Heart left ventricle (tissue), 16 donors: Measurements from ENCODE around the gene MRPL38. TPM values are rescaled to one million over a fixed set of nuclear protein-coding genes. Genes with fewer than 3 reads are reported as not detected.
A peak's percentile ranks its signal among the peaks of the same experiment; 100 is the strongest.

Source experiments
- ATAC-seq, 4 donors: fragments of 200-7000 bp; cut with Tn5 transposase; one replicate each; pipeline ENCODE4 v1.9.1; 2020 to 2022; ENCODE audit warnings: moderate library complexity in 4 of 4, mild to moderate bottlenecking in 3 of 4, moderate number of reproducible peaks in 1 of 4
- DNase-seq, 5 donors: peaks; one replicate each; pipeline ENCODE4 v3.0.0-alpha.2; 2020
- H3K27ac ChIP-seq, 12 donors: fragments of 200-600 bp; sonication (generic) in 4 of 12; one replicate each; pipeline versions ENCODE4 v1.5.0 to v1.8.0; 2016 to 2022; ENCODE audit warnings: mild to moderate bottlenecking in 2 of 12
- H3K27me3 ChIP-seq, 9 donors: fragments of 200-600 bp; sonication (generic) in 2 of 9; one replicate each; pipeline versions ENCODE4 v1.5.1 to v1.8.0; 2016 to 2022; ENCODE audit warnings: mild to moderate bottlenecking in 3 of 9
- H3K36me3 ChIP-seq, 9 donors: fragments of 200-600 bp; sonication (generic) in 2 of 9; one replicate each; pipeline versions ENCODE4 v1.5.0 to v1.8.0; 2018 to 2022; ENCODE audit warnings: mild to moderate bottlenecking in 2 of 9
- H3K4me1 ChIP-seq, 12 donors: fragments of 200-600 bp; sonication (generic) in 4 of 12; one replicate each; pipeline versions ENCODE4 v1.5.0 to v1.8.0; 2016 to 2022; ENCODE audit warnings: mild to moderate bottlenecking in 3 of 12
- H3K4me3 ChIP-seq, 12 donors: fragments of 200-600 bp; sonication (generic) in 4 of 12; one replicate each; pipeline versions ENCODE4 v1.5.0 to v1.8.0; 2017 to 2022; ENCODE audit warnings: mild to moderate bottlenecking in 9 of 12, moderate library complexity in 4 of 12
- H3K9me3 ChIP-seq, 12 donors: fragments of 200-600 bp; sonication (generic) in 4 of 12; one replicate each; pipeline versions ENCODE4 v1.5.0 to v1.8.0; 2016 to 2022; ENCODE audit warnings: mild to moderate bottlenecking in 1 of 12
- CTCF ChIP-seq, 12 donors: fragments of 200-600 bp; sonication (generic) in 4 of 12; IDR thresholded peaks; one replicate each; pipeline versions ENCODE4 v1.5.0 to v1.8.0; 2018 to 2022; ENCODE audit warnings: antibody characterized with exemption in 12 of 12, mild to moderate bottlenecking in 5 of 12
- POLR2A ChIP-seq, 2 donors: fragments of 450-650 bp; IDR thresholded peaks; one replicate each; pipeline ENCODE4 v1.6.1; 2017; ENCODE audit warnings: antibody characterized with exemption in 2 of 2, mild to moderate bottlenecking in 2 of 2, moderate library complexity in 2 of 2
- WGBS, 4 donors: extraction: QIAGEN DNeasy Blood & Tissue Kit in 2 of 4; methylation state at CpG; one replicate each; pipeline versions ENCODE4 v1.1.5 to v1.1.7; 2013 to 2018; 5-methylcytosine and 5-hydroxymethylcytosine counted together
- intact Hi-C, 10 donors: fragments of 100-400 bp; cut with DNase I; formaldehyde crosslinking; loops; one replicate each; pipeline versions ENCODE4 v1.11.1 to v1.14.2; 2022
- long read RNA-seq, 3 donors: library from polyadenylated mRNA; unstranded; transcript quantifications; one replicate each; pipeline ENCODE4 v2.0.0, GENCODE V29; 2020 to 2021
- polyA plus RNA-seq, 2 donors: library from polyadenylated mRNA; stranded (reverse); fragments of 200-250 nt; gene quantifications; one replicate each; pipeline ENCODE4 v1.2.3, GENCODE V29; 2013
- total RNA-seq, 9 donors: library from RNA; depleted of rRNA in 2 of 9; stranded (reverse); fragments of >200 nt in 2 of 9; fragmentation: NEBNext Ultra II Directional in 3 of 9; extraction: Animal tissue kit (Norgen Biotek cat#: 25700) in 3 of 9; gene quantifications; one replicate each; pipeline versions ENCODE4 v1.1.0 to v1.2.4, GENCODE V29; 2016 to 2023
- donor health status: ischemic (EF 13 %, LVEDD 7.1; RV severe dilation, severe dysfunction).
- donor health status: healthy with polysubstance abuse.
- donor health status: DM: no; HTN: yes; CAD: no.
- donor health status: DM: no; HTN: no; CAD: no.
- donor health status: ischemic (EF 25% LVEDD 6.9; RV normal size, moderate dysfunction).
- donor health status: ischemic (EF 25% LVEDD 5.7; RV mildly dilated, moderate dysfunction).
- donor health status: healthy.
- donor health status: DM: yes; HTN: yes; CAD: no.
- donor health status: ischemic (EF 35%, LVEDD 5.7; RV mildly dilated, moderate dysfunction).
- donor health status: nonischemic (EF 11% LVEDD 7.7; RV severe dilation, severe dysfunction).
- donor health status: DM: yes; HTN: yes; CAD: no.
- donor health status: PGD.
- donor health status: ischemic (EF 29% LVEDD 5.4; RV normal size, mild dysfunction).
- donor health status: nonischemic (EF 23%, LVEDD 6.1; RV moderate dilation, normal function).

The MRPL38 gene
- total RNA-seq (100 to 1,000 TPM in 5 of 9 donors, 10 to 100 TPM in 4; 54.8 to 126 (median 106) TPM), polyA plus RNA-seq (100 to 1,000 TPM in 1 of 2 donors, 10 to 100 TPM in 1; 79.7 to 111 TPM)
- long read RNA-seq, donor 1, transcript MRPL38-201 (9 exons, 1,888 nt), result major isoform, 209 of 224 reads
- long read RNA-seq, donor 1, partial matches to known transcripts, result 3 of 224 reads
- long read RNA-seq, donor 1, other reads (novel, unspliced or antisense), result 12 of 224 reads
- long read RNA-seq, donor 2, transcript MRPL38-201 (9 exons, 1,888 nt), result major isoform, 810 of 851 reads
- long read RNA-seq, donor 2, partial matches to known transcripts, result 19 of 851 reads
- long read RNA-seq, donor 2, other reads (novel, unspliced or antisense), result 19 of 851 reads
- long read RNA-seq, donor 3, transcript MRPL38-201 (9 exons, 1,888 nt), result major isoform, 142 of 150 reads
- long read RNA-seq, donor 3, partial matches to known transcripts, result 1 of 150 reads
- long read RNA-seq, donor 3, other reads (novel, unspliced or antisense), result 7 of 150 reads

GRCh38 chr17:75904749-75905521, at the start of gene MRPL38:
TSS of gene MRPL38 (minus strand) at chr17:75904884. CDS start at chr17:75904875, 9 bp downstream.
- ATAC-seq, result peak; percentile 91 to 96 (median 94)
- Histone ChIP-seq H3K27me3 (no peaks in the 10 kb centered on the region), H3K4me1 (peaks cover 0 to 32% (median 11%) of the 10 kb centered on the region in 12 donors), H3K4me3 (peak within 1 kb of the TSS; percentile 62 to 95 (median 90)), H3K27ac (peak within 1 kb of the TSS; percentile 82 to 96 (median 92)), H3K9me3 (no peaks in the 10 kb centered on the region), H3K36me3 (peaks cover 0 to 36% (median 31%) of the 10 kb centered on the region in 9 donors)
- intact Hi-C loops, result loop anchor here in 8 of 10 donors (1.0 to 10.0 kb wide), 6 partner anchors 37 to 370 kb away; partner anchors contain the start of genes ACOX1 (in 2 of the 8), TEN1 (in 2 of the 8), FBF1 (in 1 of the 8) and WBP2 (in 1 of the 8)
- DNase-seq, result peak; percentile 91 to 96 (median 94)
- WGBS, 4 donors, result 3 to 17% (median 5%) methylated on average over 11 to 68 of the region's 69 CpGs
- TF ChIP-seq POLR2A (IDR thresholded peaks at IDR 0.05) (peak in 1 of 2 donors; percentile 79), CTCF (IDR thresholded peaks at IDR 0.05) (peak in 11 of 12 donors; percentile 96 to 100 (median 99))

- no peak overlapping the region for H3K4me3 ChIP-seq
- WGBS, 4 donors, result 88 to 91% (median 88%) methylated on average over 8 of the region's 8 CpGs
- H3K27ac ChIP-seq, result no peak overlapping the region
- peaks cover 4 to 100% (median 98%) of the 10 kb centered on the region in 9 donors for H3K36me3 ChIP-seq
- no peak for DNase-seq
- intact Hi-C loops, result no loop called here
- H3K27me3 ChIP-seq, result no peaks in the 10 kb centered on the region
- H3K4me1 ChIP-seq, result no peaks in the 10 kb centered on the region
- ATAC-seq, result no peak
- TF ChIP-seq POLR2A (IDR thresholded peaks at IDR 0.05), result no peak
- TF ChIP-seq CTCF (IDR thresholded peaks at IDR 0.05), result no peak
- H3K9me3 ChIP-seq, result no peaks in the 10 kb centered on the region
Observed at GRCh38 chr17:75950855-75951554, 46.3 kb upstream of the MRPL38 start.

- Histone ChIP-seq H3K36me3 (peaks cover 4 to 100% (median 98%) of the 10 kb centered on the region in 9 donors), H3K27me3 (no peaks in the 10 kb centered on the region)
Observed at GRCh38 chr17:75950421-75950820, 45.7 kb upstream of the MRPL38 start.

More at GRCh38 chr17:75950421-75950820, 45.7 kb upstream of the MRPL38 start:
- H3K9me3 ChIP-seq, result no peaks in the 10 kb centered on the region
- intact Hi-C loops, result no loop called here
- ATAC-seq (no peak), DNase-seq (no peak)
- no peak overlapping the region for H3K27ac ChIP-seq
- H3K4me1 ChIP-seq, result no peaks in the 10 kb centered on the region
- TF ChIP-seq POLR2A (IDR thresholded peaks at IDR 0.05), result no peak
- no peak for TF ChIP-seq CTCF (IDR thresholded peaks at IDR 0.05)
- 93 to 96% (median 95%) methylated on average over 6 of the region's 6 CpGs for WGBS, 4 donors
- H3K4me3 ChIP-seq, result no peak overlapping the region
